Neural cell (in vitro differentiated cells): ENCODE measurements around the gene BAD.

Experiments
- CTCF ChIP-seq: fragments of 450-650 bp; IDR thresholded peaks from 2 replicates; pipeline ENCODE4 v1.5.1; 2014; ENCODE audit warnings: antibody characterized with exemption, mild to moderate bottlenecking, moderate library complexity; ENCODE audit not compliant: poor library complexity, severe bottlenecking
- EP300 ChIP-seq: fragments of 450-650 bp; conservative IDR thresholded peaks from 2 replicates; pipeline ENCODE4 v1.6.1; 2014; ENCODE audit warnings: antibody characterized with exemption, mild to moderate bottlenecking, moderate library complexity; ENCODE audit not compliant: poor library complexity, severe bottlenecking
- EZH2 ChIP-seq: fragments of 200-600, 300-800 bp; shearing (Covaris generic), sonication (generic); IDR thresholded peaks from 2 replicates; pipeline ENCODE4 v1.6.1; 2014; ENCODE audit warnings: antibody characterized with exemption, low read length, borderline replicate concordance, mild to moderate bottlenecking; ENCODE audit not compliant: insufficient read depth, poor library complexity, severe bottlenecking
- MXI1 ChIP-seq: fragments of 450-650 bp; conservative IDR thresholded peaks from 2 replicates; pipeline ENCODE4 v1.6.1; 2014; ENCODE audit warnings: antibody characterized with exemption, mild to moderate bottlenecking; ENCODE audit not compliant: poor library complexity, severe bottlenecking
- POLR2AphosphoS5 ChIP-seq: IDR thresholded peaks from 2 replicates; pipeline ENCODE4 v1.6.1; 2012
- RAD21 ChIP-seq: fragments of 450-650 bp; conservative IDR thresholded peaks from 2 replicates; pipeline ENCODE4 v1.6.1; 2014; ENCODE audit warnings: antibody characterized with exemption, mild to moderate bottlenecking, moderate library complexity
- SMC3 ChIP-seq: fragments of 450-650 bp; conservative IDR thresholded peaks from 2 replicates; pipeline ENCODE4 v1.6.1; 2014; ENCODE audit warnings: antibody characterized with exemption, mild to moderate bottlenecking, moderate library complexity; ENCODE audit not compliant: poor library complexity
- TAF1 ChIP-seq: IDR thresholded peaks from 2 replicates; pipeline ENCODE4 v1.6.1; 2012; ENCODE audit warnings: low read depth
- TF ChIP-seq, protein P1 (sequence below): IDR thresholded peaks from 2 replicates; pipeline ENCODE4 v1.6.1; 2012; ENCODE audit warnings: borderline replicate concordance

DNA sequence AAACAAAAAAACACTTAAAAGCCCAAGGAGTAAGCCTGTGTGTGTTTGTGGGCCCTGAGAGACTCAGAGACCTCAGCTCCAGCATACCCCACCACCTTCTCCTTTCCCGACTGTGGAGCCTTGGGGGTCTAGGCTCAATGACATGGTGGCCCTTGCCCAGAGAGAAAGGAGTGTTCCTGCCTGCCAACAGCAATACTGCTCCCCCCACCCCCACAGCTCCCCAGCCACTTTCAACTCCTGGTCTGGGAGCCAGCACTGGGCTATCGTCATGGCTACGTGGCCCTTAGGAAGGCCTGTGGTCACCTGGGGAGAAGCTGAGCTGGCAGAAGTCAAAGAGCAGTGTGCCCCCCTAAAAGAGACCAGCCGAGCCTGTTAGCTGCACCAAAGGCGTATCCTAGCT is 40.4 kb downstream of the BAD start:
- no peak for TF ChIP-seq POLR2AphosphoS5
- no peak for TF ChIP-seq EP300
- no peak for TF ChIP-seq EZH2
- no peak for TF ChIP-seq CTCF
- TF ChIP-seq, protein P1, sequence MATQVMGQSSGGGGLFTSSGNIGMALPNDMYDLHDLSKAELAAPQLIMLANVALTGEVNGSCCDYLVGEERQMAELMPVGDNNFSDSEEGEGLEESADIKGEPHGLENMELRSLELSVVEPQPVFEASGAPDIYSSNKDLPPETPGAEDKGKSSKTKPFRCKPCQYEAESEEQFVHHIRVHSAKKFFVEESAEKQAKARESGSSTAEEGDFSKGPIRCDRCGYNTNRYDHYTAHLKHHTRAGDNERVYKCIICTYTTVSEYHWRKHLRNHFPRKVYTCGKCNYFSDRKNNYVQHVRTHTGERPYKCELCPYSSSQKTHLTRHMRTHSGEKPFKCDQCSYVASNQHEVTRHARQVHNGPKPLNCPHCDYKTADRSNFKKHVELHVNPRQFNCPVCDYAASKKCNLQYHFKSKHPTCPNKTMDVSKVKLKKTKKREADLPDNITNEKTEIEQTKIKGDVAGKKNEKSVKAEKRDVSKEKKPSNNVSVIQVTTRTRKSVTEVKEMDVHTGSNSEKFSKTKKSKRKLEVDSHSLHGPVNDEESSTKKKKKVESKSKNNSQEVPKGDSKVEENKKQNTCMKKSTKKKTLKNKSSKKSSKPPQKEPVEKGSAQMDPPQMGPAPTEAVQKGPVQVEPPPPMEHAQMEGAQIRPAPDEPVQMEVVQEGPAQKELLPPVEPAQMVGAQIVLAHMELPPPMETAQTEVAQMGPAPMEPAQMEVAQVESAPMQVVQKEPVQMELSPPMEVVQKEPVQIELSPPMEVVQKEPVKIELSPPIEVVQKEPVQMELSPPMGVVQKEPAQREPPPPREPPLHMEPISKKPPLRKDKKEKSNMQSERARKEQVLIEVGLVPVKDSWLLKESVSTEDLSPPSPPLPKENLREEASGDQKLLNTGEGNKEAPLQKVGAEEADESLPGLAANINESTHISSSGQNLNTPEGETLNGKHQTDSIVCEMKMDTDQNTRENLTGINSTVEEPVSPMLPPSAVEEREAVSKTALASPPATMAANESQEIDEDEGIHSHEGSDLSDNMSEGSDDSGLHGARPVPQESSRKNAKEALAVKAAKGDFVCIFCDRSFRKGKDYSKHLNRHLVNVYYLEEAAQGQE = no peak
- TF ChIP-seq SMC3 = no peak
- TF ChIP-seq RAD21 = no peak
- TF ChIP-seq TAF1 = no peak
- no peak for TF ChIP-seq MXI1
